Measurements from ENCODE around the gene MRPS18C. TPM values are rescaled to one million over a fixed set of nuclear protein-coding genes. Genes with fewer than 3 reads are reported as not detected.
A peak's percentile ranks its signal among the peaks of the same experiment; 100 is the strongest.

Gene MRPS18C
- total and polyA plus RNA-seq, 9 of the 15 experiments (the other 6 are each of a cell fraction or from before 2014, with no cell fraction given), result 54.3 to 390 (median 138) TPM

DNA sequence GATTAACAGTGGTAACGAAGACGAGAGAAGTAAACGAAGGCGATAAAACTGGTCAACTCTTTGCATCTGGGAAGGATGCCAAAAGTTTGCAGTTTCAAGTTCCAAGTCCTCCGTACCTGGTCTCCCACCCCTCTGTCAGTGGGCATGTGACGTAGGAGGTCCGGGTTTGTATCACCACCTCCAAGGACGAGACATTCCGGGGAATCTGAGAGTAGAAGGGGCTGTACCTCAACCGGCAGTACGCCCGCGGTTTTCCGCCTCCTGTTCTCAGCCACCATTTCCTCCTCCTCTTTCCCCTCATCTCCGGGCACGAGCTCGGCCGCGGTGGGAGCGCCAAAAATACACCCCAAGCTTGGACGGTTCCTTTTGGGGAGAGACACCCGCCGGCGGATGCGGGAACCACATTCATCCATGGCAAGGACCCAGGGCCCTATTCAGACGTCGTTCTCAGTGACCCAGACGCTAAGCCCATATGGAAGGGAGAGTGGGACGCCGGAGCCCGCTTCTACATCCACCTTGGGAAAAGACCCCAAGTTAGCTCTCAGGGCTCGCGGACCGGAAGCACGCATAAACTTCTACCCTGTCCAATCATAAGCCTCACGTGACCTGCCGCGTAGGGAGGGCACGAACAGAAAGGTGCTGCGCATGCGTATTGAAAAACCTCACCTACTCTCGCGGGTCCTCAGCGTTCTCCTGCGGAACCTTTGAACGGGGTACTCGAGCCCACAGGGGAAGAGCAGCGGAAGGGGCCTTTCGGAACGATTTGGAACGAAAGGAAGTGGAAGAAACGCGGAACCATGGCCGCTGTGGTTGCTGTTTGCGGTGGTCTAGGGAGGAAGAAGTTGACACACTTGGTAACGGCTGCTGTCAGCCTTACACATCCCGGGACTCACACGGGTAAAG, at the start of gene MRPS18C, which contains the start of gene HELQ (continued):
- TF ChIP-seq, protein P1, sequence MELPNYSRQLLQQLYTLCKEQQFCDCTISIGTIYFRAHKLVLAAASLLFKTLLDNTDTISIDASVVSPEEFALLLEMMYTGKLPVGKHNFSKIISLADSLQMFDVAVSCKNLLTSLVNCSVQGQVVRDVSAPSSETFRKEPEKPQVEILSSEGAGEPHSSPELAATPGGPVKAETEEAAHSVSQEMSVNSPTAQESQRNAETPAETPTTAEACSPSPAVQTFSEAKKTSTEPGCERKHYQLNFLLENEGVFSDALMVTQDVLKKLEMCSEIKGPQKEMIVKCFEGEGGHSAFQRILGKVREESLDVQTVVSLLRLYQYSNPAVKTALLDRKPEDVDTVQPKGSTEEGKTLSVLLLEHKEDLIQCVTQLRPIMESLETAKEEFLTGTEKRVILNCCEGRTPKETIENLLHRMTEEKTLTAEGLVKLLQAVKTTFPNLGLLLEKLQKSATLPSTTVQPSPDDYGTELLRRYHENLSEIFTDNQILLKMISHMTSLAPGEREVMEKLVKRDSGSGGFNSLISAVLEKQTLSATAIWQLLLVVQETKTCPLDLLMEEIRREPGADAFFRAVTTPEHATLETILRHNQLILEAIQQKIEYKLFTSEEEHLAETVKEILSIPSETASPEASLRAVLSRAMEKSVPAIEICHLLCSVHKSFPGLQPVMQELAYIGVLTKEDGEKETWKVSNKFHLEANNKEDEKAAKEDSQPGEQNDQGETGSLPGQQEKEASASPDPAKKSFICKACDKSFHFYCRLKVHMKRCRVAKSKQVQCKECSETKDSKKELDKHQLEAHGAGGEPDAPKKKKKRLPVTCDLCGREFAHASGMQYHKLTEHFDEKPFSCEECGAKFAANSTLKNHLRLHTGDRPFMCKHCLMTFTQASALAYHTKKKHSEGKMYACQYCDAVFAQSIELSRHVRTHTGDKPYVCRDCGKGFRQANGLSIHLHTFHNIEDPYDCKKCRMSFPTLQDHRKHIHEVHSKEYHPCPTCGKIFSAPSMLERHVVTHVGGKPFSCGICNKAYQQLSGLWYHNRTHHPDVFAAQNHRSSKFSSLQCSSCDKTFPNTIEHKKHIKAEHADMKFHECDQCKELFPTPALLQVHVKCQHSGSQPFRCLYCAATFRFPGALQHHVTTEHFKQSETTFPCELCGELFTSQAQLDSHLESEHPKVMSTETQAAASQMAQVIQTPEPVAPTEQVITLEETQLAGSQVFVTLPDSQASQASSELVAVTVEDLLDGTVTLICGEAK (IDR thresholded peaks at IDR 0.05), result peak; percentile 100
- TF ChIP-seq, protein P1 (CRISPR knock-in tag; IDR thresholded peaks at IDR 0.05), result no peak
- peak; percentile 2; the same call in 1 of the 2 replicates for TF ChIP-seq TEAD4 (IDR thresholded peaks at IDR 0.05; ENCODE audit: low read length)
- no peak for TF ChIP-seq TEAD4 (CRISPR knock-in tag; IDR thresholded peaks at IDR 0.05; ENCODE audit: borderline replicate concordance)
- TF ChIP-seq, protein P2, sequence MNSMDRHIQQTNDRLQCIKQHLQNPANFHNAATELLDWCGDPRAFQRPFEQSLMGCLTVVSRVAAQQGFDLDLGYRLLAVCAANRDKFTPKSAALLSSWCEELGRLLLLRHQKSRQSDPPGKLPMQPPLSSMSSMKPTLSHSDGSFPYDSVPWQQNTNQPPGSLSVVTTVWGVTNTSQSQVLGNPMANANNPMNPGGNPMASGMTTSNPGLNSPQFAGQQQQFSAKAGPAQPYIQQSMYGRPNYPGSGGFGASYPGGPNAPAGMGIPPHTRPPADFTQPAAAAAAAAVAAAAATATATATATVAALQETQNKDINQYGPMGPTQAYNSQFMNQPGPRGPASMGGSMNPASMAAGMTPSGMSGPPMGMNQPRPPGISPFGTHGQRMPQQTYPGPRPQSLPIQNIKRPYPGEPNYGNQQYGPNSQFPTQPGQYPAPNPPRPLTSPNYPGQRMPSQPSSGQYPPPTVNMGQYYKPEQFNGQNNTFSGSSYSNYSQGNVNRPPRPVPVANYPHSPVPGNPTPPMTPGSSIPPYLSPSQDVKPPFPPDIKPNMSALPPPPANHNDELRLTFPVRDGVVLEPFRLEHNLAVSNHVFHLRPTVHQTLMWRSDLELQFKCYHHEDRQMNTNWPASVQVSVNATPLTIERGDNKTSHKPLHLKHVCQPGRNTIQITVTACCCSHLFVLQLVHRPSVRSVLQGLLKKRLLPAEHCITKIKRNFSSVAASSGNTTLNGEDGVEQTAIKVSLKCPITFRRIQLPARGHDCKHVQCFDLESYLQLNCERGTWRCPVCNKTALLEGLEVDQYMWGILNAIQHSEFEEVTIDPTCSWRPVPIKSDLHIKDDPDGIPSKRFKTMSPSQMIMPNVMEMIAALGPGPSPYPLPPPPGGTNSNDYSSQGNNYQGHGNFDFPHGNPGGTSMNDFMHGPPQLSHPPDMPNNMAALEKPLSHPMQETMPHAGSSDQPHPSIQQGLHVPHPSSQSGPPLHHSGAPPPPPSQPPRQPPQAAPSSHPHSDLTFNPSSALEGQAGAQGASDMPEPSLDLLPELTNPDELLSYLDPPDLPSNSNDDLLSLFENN (IDR thresholded peaks at IDR 0.05; ENCODE audit: low read depth in 2 of 2, low read length in 2 of 2), result no peak
- peak; percentile 14; the same call in 1 of the 2 replicates for TF ChIP-seq ZNF766 (CRISPR knock-in tag; conservative IDR thresholded peaks at IDR 0.05)
- no peak for TF ChIP-seq PYGO2 (tag; IDR thresholded peaks at IDR 0.05)
- TF ChIP-seq RB1 (IDR thresholded peaks at IDR 0.05; ENCODE audit: low read depth), result peak; percentile 96
- peak; percentile 12 for TF ChIP-seq NFYB (IDR thresholded peaks at IDR 0.05; ENCODE audit: extremely low read depth, insufficient read length)
- TF ChIP-seq SIX5 (IDR thresholded peaks at IDR 0.05; ENCODE audit: borderline replicate concordance in 1 of 2, insufficient read depth in 1 of 2, low read depth in 1 of 2, low read length in 2 of 2), result peak; percentile 59 to 61; a peak in 3 of 4 replicates
- TF ChIP-seq, protein P3, sequence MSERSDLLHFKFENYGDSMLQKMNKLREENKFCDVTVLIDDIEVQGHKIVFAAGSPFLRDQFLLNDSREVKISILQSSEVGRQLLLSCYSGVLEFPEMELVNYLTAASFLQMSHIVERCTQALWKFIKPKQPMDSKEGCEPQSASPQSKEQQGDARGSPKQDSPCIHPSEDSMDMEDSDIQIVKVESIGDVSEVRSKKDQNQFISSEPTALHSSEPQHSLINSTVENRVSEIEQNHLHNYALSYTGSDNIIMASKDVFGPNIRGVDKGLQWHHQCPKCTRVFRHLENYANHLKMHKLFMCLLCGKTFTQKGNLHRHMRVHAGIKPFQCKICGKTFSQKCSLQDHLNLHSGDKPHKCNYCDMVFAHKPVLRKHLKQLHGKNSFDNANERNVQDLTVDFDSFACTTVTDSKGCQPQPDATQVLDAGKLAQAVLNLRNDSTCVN (CRISPR knock-in tag; IDR thresholded peaks at IDR 0.05), result 0 out of 2 replicates have a peak, but pooled peaks have one; percentile 25
- TF ChIP-seq STAG1 (CRISPR knock-in tag; IDR thresholded peaks at IDR 0.05; ENCODE audit: borderline replicate concordance), result no peak
